Glomerular visceral epithelial cell (primary cell): ENCODE measurements around the gene BBS4.
A peak's percentile ranks its signal among the peaks of the same experiment; 100 is the strongest.
"Not testable (repeated sequence)": the region's sequence is repeated elsewhere in the genome, so short reads cannot be mapped to it uniquely, and the experiment has no call there.

Experiments used
- DNase-seq: peaks from one replicate; pipeline ENCODE4 v3.0.0-alpha.2; 2016; ENCODE audit errors: extremely low spot score

Gene BBS4

GRCh38 chr15:72700076-72700475 lies 14.1 kb downstream of the BBS4 start:
- DNase-seq = no peak

- peak; percentile 25 for DNase-seq
Observed at GRCh38 chr15:72706266-72706665, 20.3 kb downstream of the BBS4 start.

- not testable (repeated sequence) for DNase-seq
Observed at GRCh38 chr15:72708551-72709303, 22.7 kb downstream of the BBS4 start.

- DNase-seq = peak; percentile 70
Observed at GRCh38 chr15:72722071-72722696, 36.2 kb downstream of the BBS4 start.

GRCh38 chr15:72724028-72724427 lies 38.0 kb downstream of the BBS4 start:
- DNase-seq = no peak

GRCh38 chr15:72725446-72725845 lies 39.4 kb downstream of the BBS4 start:
- no peak for DNase-seq

- not testable (repeated sequence) for DNase-seq
Observed at GRCh38 chr15:72725851-72726250, 39.8 kb downstream of the BBS4 start.

- no peak for DNase-seq
Observed at GRCh38 chr15:72727154-72727553, 41.1 kb downstream of the BBS4 start.

GRCh38 chr15:72728249-72728648 lies 42.2 kb downstream of the BBS4 start:
- DNase-seq = not testable (repeated sequence)

- DNase-seq = no peak
Observed at GRCh38 chr15:72728821-72729220, 42.8 kb downstream of the BBS4 start.

GRCh38 chr15:72732086-72732485 lies 46.1 kb downstream of the BBS4 start:
- no peak for DNase-seq

GRCh38 chr15:72732516-72732915 lies 46.5 kb downstream of the BBS4 start:
- DNase-seq = no peak

GRCh38 chr15:72733941-72734738 lies 48.1 kb downstream of the BBS4 start:
- no peak for DNase-seq

- no peak for DNase-seq
Observed at GRCh38 chr15:72735111-72735510, 49.1 kb downstream of the BBS4 start.

- no peak for DNase-seq
Observed at GRCh38 chr15:72737061-72737460, 51.1 kb downstream of the BBS4 start.

- DNase-seq = no peak
Observed at GRCh38 chr15:72737723-72738122, 51.7 kb downstream of the BBS4 start.

GRCh38 chr15:72740219-72740618 lies 54.2 kb downstream of the BBS4 start:
- DNase-seq = no peak

GRCh38 chr15:72749700-72750099 lies 63.7 kb downstream of the BBS4 start:
- no peak for DNase-seq

- DNase-seq = no peak
Observed at GRCh38 chr15:72751751-72752455, 65.9 kb downstream of the BBS4 start.

GRCh38 chr15:72754096-72754495 lies 68.1 kb downstream of the BBS4 start:
- no peak for DNase-seq

GRCh38 chr15:72758182-72758581 lies 72.2 kb downstream of the BBS4 start:
- peak; percentile 85 for DNase-seq
